HG03108 (cell line): ENCODE data around the gene HOXD11.

Source experiments
- ATAC-seq: cut with Tn5 transposase; IDR thresholded peaks from one replicate; pipeline ENCODE4 v1.9.1; 2021; ENCODE audit warnings: moderate library complexity; ENCODE audit not compliant: unreplicated experiment

HOXD11 gene

DNA sequence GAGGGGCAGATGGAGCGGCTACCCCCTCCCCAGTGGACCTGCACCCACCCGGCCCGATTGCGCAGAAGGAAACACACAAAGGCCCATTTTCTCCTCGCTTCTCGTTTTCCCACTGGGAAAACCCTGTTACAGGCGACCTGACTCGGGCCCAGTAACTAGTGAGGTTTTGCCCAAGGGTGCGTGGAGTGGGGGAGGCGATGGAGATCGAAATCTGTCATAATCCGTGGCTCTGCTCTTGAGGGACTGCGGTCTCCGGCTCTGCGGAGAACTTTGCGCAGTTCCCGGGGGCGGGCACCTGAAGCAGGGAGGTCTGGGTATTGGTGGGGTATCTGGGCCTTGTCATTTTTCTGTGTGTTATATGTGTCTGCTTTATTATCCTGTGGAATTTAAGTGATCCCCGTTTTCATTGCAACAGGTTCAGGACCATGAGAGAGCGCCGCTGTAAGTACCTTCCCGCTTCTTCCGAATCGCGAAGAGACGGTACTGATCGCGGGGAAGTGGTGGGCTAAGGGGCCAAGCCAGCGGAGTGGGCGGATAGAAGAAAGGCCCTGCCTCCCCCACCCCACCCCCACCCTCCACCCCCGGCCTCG is 40.2 kb downstream of the HOXD11 start:
- no peak for ATAC-seq

DNA sequence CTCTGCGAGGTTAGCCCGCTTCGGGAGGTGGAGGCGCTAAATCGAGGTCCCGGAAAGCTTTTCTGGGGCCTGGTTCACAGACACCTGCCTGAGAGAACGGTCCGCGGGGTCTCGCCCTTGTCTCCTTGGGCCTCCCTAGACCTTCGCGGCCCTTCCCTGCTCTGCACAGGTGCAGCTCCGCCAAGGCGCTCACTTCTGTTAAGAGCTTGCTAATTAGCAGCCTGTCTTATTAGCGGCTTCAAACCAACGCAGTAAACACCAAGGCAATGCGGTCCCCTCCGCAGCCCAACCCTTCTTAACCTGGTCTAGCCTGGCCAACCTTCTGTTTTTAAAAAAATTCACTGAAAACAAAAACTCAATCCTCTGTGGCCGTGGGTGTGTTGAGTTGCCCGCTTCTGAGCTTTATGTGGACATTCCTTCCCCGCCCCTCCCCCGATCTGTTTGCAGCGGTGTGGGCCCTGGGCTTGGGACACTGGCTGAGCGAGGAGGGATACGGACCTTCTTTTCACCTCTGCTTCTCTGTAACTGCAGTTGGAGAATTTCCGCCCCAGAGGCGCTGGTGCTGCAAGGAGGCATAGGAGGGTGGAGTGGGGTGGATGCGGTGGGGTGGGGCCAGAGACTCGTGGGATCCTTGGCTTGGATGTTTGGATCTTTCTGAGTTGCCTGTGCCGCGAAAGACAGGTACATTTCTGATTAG is 40.9 kb downstream of the HOXD11 start:
- ATAC-seq, result no peak

DNA sequence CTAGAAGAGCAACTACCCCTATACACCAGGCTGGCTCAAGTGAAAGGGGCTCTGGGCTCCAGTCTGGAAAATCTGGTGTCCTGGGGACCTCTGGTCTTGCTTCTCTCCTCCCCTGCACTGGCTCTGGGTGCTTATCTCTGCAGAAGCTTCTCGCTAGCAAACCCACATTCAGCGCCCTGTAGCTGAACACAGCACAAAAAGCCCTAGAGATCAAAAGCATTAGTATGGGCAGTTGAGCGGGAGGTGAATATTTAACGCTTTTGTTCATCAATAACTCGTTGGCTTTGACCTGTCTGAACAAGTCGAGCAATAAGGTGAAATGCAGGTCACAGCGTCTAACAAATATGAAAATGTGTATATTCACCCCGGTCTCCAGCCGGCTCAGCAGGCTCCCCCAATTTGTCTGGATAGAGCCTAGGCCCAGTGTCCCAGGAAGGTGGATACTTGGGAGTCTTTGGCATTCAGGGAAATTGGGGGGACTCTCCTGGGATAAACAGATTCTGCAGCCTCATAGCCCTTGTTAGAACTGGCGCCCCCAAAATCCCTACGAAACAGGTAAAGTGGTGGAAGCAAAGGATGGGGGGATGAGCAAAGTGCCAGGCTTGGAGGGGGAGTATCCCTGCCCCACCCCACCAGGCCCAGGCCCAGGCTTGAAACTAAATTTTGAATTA is 41.8 kb downstream of the HOXD11 start:
- no peak for ATAC-seq

DNA sequence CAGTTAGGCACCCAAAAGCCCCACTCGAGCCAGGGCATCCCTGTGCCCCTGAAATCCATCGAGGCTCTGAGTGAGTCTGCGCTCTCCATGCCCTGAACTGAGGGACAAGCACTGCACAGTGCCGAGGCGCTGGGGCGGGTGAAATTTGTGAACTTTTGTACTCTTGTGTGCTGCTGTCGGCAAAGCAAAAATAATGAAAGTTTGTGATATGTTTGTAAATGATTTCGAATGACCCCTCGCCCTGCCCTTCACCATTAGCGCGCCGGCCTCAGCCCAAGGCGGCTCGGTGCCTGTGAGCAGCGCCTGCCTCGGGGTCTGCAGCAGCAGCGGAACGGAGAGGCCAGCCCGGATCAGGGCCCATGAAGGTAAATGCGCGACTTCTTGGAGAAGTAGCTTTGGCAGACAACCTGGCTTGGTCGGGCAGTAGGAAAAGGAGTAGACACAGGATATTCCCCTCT is 42.4 kb downstream of the HOXD11 start:
- no peak for ATAC-seq

DNA sequence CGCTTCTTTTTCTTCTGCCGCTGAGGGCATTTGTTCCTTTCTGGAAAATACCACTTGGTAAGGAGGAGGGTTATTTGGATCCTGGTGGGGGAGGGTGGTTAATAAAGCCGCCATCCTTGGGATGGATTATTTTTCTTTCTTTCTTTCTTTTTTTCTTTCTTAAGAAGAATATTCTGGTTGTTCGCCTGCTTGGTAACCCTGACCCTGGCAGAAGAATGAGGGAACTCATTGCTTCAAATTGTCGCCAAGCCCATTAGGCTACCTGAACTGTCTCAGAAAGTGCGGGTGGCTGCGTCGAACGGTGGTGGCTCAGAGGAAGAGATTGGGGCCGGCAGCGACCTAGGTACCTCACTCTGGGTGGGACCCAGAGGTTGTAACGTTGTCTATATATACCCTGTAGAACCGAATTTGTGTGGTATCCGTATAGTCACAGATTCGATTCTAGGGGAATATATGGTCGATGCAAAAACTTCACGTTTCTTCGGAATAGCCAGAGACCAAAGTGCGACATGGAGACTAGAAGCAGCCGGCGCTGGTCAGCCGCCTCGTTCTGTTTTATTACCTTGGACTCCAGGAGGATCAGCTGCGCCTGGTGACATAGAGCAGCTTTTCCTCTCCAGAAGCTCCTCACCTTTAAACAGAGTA is 43.0 kb downstream of the HOXD11 start:
- ATAC-seq, result no peak

DNA sequence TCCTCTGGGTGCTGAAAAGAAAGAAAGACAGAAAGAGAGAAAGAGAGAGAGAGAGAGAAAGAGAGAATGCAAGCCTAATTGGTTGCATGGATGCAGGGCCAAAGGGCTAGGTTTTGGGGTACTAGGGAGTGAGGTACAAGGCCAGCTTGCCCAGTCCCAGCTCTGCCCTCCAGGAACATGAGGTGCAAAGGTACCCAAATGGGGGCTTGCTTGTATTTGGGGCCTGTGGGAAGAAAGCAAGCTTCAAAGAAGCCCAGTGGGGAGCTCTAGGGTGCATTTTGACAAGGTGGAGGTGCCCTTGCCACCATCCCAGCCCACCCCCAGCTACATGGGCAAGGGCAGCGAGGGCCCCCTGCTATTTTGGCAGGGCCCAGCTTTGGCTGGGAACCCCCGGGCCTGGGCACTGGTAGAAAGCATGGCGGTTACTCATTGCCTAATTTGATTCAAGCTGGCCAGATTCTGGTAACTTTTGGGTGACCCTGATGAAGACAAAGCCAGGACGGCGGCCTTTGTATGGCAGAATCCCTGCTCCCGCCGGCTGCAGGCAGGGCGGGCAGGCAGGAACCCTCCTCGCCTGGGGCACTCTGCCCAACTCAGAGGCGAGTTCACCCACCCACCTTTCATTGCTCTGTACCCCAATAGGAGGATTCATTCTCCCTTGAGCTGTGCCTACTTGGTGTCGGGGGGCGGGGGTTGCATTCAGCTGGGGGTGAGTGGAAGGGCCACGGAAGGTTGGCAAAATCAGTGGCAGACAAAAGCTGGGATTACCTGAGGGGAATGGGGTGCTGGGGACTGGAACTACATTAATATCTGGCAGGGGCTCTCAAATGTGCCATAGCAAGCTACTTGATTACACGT is 43.7 kb downstream of the HOXD11 start:
- no peak for ATAC-seq

DNA sequence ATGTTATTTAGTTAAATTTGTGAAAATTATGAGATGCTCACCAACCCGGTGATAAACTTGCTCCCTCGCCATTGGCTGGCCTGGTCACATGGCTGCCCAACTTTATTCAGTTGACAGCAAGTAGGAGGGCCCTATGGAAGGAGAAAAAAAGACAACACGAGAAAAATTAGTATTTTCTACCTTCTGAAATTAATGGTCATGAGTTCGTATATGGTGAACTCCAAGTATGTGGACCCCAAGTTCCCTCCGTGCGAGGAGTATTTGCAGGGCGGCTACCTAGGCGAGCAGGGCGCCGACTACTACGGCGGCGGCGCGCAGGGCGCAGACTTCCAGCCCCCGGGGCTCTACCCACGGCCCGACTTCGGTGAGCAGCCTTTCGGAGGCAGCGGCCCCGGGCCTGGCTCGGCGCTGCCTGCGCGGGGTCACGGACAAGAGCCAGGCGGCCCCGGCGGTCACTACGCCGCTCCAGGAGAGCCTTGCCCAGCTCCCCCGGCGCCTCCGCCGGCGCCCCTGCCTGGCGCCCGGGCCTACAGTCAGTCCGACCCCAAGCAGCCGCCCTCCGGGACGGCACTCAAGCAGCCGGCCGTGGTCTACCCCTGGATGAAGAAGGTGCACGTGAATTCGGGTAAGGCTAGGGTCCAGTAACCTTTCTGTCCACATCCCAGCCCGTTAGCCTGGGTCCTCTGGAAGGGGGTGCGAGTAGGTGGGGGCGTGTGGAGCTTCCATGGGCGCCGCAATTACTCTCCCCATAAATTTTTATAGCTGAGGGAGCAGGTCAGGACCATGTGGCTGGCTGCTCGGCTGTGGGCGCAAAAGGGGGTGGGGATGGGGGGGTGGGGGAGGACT is 44.6 kb downstream of the HOXD11 start, which contains the start of gene HOXD4:
Gene HOXD4 (plus strand): TSS at position 109 of the 846 bp plus-strand sequence. CDS start 84 bp downstream, at position 193.
- no peak for ATAC-seq

DNA sequence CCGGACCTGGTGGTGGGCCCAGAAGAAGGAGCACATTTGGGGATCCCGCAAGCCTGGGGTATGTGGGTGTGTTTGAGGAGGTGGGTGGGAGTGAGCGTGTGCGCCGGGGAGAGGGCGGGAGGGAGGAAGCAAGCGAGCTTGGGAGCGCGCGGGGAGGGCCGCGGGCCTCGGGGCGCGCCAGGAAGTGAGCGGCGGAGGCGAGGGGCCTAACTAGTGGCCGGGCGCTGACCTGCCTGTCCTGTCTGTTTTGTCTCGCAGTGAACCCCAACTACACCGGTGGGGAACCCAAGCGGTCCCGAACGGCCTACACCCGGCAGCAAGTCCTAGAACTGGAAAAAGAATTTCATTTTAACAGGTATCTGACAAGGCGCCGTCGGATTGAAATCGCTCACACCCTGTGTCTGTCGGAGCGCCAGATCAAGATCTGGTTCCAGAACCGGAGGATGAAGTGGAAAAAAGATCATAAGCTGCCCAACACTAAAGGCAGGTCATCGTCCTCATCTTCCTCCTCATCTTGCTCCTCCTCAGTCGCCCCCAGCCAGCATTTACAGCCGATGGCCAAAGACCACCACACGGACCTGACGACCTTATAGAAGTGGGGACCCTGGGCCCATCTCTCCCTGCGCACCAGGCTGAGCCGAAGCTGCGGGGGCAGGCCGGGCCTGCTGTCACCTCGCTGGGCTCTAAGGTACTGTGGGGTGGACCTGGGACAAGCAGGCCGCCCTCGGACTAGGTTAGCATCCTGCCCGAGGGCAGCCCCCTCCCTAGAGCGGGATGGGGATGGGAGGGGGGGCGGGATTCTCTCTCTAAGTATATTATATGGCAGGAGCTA is 45.5 kb downstream of the HOXD11 start:
- ATAC-seq, result no peak

DNA sequence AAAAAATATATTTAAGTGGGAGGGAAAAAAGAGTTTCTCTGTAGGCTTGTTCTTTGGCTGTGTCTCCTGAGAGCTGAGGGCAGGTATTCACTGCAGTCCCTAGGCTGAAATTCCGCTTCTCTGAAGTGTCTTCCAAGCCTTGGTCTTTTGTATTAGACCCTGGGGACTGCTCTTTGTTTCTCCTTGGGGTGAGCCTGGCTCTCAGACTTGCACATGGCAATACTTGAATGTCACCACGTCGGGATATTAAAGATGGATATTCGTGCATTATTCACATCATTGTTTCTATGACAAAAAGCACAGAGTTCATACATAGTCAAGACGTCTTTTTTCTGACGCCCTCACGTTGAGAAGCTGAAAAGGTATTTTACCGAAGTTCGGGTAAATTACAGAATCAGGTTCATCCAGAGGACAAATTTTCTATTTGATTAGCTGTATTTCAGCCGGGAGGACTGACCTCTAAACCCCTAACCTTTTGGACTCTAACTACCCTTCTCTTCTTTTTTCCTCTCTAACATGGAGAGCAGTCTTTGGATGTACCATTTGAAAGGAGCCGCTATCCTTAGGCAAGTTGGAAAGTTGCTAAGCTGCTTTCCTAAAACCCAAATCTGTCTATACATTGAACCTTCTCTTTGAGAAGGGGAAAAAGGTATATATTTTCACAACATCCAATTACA is 47.6 kb downstream of the HOXD11 start:
- ATAC-seq, result no peak

DNA sequence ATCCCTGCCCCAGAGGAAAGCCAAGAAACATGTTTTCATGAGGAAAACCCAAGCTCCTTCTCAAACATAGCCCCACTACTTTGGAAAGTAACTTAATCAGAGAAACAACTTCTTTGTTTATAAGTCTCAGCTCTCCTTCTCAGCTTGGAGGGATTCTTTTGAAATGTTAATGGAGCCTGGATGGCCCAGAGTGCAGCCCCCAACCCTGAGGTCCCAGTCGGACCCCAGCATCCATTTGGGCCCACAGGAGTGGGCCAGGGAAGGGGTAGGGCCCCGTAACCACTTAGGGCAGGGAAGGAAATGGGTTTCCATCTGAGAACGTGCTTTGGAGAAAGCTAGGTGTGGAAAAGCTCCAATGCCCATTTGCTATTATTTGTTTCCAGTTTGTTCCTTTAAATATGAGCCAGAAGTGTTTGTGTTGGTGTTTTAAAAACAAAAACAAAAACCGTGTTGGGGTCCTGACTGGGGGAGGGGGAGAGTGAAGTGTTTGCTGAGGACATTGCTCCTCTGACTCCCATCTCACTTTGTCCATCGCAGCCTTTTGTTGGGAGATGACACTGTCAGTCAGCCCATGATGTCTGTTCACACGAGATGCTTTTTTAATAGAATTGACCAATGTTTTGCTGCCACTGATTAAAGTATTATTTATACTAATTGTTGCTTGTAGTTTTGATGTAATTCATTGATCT is 48.4 kb downstream of the HOXD11 start:
- no peak for ATAC-seq

DNA sequence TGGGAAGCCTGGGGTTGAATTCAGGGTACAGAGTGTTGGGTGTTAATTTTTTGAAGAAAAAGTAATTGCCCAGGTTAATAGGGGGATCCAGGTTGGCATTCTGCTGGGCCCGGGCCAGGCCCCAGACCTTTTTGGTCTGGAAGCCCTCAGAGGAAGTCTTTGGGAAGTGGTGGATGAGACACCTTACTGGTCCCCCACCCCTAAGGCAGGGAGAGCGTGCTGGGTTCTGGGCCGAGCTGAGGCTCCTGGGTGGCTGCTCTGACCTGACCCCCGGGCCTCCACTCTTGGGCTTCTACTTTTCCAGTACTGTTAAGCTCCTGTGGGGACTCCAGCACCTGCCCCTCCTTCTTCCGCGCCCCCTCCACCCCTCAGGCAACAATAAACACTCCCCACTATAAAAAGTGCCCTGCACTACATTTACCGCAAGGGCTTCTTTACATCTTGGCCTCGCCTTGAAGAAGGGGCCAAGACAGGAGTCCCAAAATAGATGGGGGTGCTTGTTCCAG is 49.3 kb downstream of the HOXD11 start:
- ATAC-seq, result no peak

DNA sequence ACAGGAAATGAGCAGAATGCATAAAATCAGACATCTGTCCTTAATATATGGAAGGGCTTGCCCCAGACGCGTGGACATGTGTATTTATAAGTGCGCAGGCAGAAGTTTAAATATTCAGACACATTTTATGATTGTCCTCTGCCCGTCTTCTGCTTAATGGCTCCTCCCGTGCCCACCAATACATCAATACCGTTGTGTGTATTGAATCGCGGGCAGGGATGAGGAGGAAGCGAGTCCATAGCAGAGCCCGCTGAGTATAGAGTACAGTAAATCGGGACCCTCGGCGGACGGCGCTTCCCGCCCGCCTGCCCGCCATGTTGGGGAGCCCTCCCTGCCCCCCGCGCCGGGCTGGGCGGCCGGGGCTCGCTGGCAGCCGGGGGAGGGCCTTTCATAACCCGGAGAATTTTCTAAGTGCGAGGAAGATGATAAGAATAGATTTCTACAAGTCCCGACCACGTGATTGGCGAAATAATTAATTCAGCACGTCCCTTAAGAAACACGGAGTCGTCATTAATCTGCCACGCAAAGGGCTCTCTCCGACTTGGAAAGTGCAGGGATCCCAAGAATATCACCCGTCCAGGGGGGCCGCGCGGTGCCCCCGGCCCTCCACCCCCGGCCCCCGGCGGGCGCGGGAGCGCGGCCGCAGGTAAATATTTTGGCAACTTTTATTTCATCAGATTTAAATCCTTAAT is 49.9 kb downstream of the HOXD11 start, which contains the start of gene HOXD3:
Gene HOXD3 (plus strand): TSS at position 501 of the 692 bp plus-strand sequence. CDS start 11,808 bp downstream, outside the sequence.
- ATAC-seq, result no peak

DNA sequence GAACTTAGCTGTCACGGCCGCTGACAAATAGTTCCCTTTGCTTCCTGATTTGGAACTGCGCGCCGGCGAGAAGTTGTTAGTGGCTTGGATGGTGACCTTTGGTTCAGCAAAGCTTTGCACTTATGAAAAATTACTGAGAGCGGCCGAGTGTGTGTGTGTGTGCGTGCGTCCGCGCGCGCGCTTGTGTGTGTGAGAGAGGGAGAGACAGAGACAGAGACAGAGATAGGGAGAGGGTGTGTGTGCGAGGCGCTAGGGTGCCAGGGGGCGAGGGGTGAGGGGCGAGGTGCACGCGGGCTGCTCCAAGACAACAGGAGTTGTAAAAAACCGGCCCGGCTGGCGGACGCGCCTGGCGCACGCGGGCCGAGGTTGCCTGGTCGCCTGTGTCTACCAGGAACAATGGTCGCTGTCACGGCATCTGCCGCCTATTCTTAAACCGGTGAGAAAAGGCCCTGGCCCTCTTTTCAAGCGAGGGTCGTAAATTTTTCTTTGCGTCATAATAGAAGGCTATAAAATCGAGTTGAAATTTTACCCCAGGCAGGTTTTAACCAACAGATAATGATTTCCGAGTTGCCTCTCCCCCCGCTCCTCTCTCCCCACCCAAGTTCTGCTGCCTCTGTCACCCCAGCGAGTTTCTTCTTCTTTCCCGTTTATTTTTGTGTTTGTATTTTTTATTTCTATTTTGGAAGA is 50.6 kb downstream of the HOXD11 start:
- no peak for ATAC-seq

DNA sequence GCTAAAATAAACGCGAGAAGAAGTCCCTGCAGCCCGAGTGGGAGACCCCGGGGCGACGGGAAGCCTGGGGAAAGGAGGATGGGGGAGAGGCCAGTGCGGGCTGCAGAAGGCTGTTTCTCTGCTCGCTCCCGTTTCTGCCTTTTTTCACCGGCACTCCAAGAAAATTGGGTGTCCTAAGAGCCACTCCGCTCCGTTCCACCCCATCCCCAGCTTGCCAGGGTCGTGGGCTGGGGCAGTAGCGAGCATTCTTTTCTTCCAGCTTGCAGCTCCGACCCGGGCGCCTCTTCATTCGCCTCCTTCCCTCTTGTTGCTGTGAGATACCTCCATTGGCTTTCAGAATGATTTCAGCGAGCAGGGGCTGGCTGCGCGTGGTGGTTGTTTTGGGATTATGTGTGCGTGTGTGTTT is 51.1 kb downstream of the HOXD11 start:
- ATAC-seq, result no peak

DNA sequence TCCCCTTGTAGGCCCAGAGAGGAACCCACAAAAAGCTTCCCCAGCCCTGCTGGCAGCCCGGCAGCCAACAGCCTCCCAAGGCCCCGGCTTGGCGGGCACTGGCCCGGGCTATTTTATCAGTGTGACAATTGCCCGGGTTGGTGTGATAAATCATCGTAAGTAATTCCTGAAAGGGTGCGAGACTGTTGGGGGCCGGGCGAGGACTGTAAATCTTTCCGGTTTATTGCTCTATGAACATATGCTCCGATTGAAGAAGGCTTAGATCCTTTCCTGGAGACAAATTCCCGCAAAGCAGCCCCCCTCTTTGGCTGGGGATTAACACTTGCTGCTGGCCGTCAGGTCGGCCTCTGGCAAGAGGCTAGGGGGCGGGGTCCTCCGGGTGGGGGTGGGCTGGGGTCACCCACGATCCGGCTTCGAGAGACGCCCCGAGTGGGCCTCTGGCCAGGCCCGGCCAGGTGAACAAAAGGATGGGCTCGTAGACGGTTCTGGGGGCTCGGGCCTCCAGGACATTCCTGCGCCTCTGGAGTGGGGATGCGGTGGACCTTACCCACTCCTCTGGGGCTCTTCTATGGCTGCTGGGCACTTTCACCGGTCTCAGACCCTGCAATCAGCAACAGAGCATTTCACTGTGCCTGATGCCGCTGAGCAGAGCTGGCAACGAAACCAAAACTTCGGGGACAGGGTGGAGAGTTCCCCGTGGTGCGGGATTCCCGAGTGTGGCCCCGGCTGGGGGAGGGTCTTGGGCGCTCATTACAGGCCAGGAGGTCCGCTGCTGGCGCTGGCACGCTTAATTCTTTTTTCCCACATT is 52.0 kb downstream of the HOXD11 start:
- no peak for ATAC-seq
